HEK293 (cell line): Measurements from ENCODE around the gene SLC16A10.

Source experiments
- GLI4 ChIP-seq: fragments of 450-650 bp; formaldehyde crosslinking; IDR thresholded peaks from 2 replicates; pipeline ENCODE4 v1.5.1; 2016; ENCODE audit warnings: missing biosample characterization, missing genetic modification characterization
- KLF1 ChIP-seq: fragments of 450-650 bp; formaldehyde crosslinking; IDR thresholded peaks from 2 replicates; pipeline ENCODE4 v1.5.1; 2016; ENCODE audit warnings: missing biosample characterization, missing genetic modification characterization
- KLF16 ChIP-seq: fragments of 450-650 bp; formaldehyde crosslinking; IDR thresholded peaks from 2 replicates; pipeline ENCODE4 v1.5.1; 2017; ENCODE audit warnings: missing biosample characterization, missing genetic modification characterization
- KLF7 ChIP-seq: fragments of 450-650 bp; formaldehyde crosslinking; IDR thresholded peaks from 2 replicates; pipeline ENCODE4 v1.5.1; 2016; ENCODE audit warnings: missing biosample characterization, missing genetic modification characterization, borderline replicate concordance
- SP7 ChIP-seq: fragments of 450-650 bp; formaldehyde crosslinking; IDR thresholded peaks from 2 replicates; pipeline ENCODE4 v1.5.1; 2016; ENCODE audit warnings: missing biosample characterization, missing genetic modification characterization
- TRIM28 ChIP-seq: IDR thresholded peaks from 2 replicates; pipeline ENCODE4 v1.6.1; 2011; ENCODE audit warnings: low read length, control low read depth, borderline replicate concordance
- WT1 ChIP-seq: fragments of 450-650 bp; formaldehyde crosslinking; IDR thresholded peaks from 2 replicates; pipeline ENCODE4 v1.5.1; 2016; ENCODE audit warnings: missing biosample characterization, missing genetic modification characterization
- YY1 ChIP-seq: fragments of 450-650 bp; formaldehyde crosslinking; IDR thresholded peaks from 2 replicates; pipeline ENCODE4 v1.5.1; 2018; ENCODE audit warnings: missing biosample characterization, missing genetic modification characterization
- ZBTB17 ChIP-seq: fragments of 450-650 bp; formaldehyde crosslinking; IDR thresholded peaks from 2 replicates; pipeline ENCODE4 v1.5.1; 2016; ENCODE audit warnings: missing biosample characterization, missing genetic modification characterization
- ZEB2 ChIP-seq: fragments of 450-650 bp; formaldehyde crosslinking; IDR thresholded peaks from 2 replicates; pipeline ENCODE4 v1.5.1; 2016; ENCODE audit warnings: missing biosample characterization, missing genetic modification characterization
- ZFHX2 ChIP-seq: fragments of 450-650 bp; formaldehyde crosslinking; conservative IDR thresholded peaks from 2 replicates; pipeline ENCODE4 v1.5.1; 2016; ENCODE audit warnings: missing biosample characterization, missing genetic modification characterization
- ZNF112 ChIP-seq: fragments of 450-650 bp; formaldehyde crosslinking; IDR thresholded peaks from 2 replicates; pipeline ENCODE4 v1.5.0; 2017; ENCODE audit warnings: missing biosample characterization, missing genetic modification characterization
- ZNF132 ChIP-seq: fragments of 450-650 bp; formaldehyde crosslinking; IDR thresholded peaks from 2 replicates; pipeline ENCODE4 v1.5.1; 2017; ENCODE audit warnings: missing biosample characterization, missing genetic modification characterization, borderline replicate concordance
- ZNF138 ChIP-seq: fragments of 450-650 bp; formaldehyde crosslinking; IDR thresholded peaks from 2 replicates; pipeline ENCODE4 v1.5.1; 2016; ENCODE audit warnings: missing biosample characterization, missing genetic modification characterization, borderline replicate concordance
- ZNF155 ChIP-seq: fragments of 450-650 bp; formaldehyde crosslinking; IDR thresholded peaks from 2 replicates; pipeline ENCODE4 v1.5.1; 2016; ENCODE audit warnings: missing biosample characterization, missing genetic modification characterization
- ZNF169 ChIP-seq: fragments of 450-650 bp; formaldehyde crosslinking; IDR thresholded peaks from 2 replicates; pipeline ENCODE4 v1.5.1; 2016; ENCODE audit warnings: missing biosample characterization, missing genetic modification characterization
- ZNF211 ChIP-seq: fragments of 450-650 bp; formaldehyde crosslinking; IDR thresholded peaks from 2 replicates; pipeline ENCODE4 v1.5.1; 2016; ENCODE audit warnings: low read depth, missing biosample characterization, missing genetic modification characterization
- ZNF214 ChIP-seq: fragments of 450-650 bp; formaldehyde crosslinking; IDR thresholded peaks from 2 replicates; pipeline ENCODE4 v1.5.1; 2017; ENCODE audit warnings: missing biosample characterization, mild to moderate bottlenecking, missing genetic modification characterization, borderline replicate concordance
- ZNF266 ChIP-seq: fragments of 450-650 bp; formaldehyde crosslinking; IDR thresholded peaks from 2 replicates; pipeline ENCODE4 v1.5.1; 2016; ENCODE audit warnings: missing biosample characterization, missing genetic modification characterization, low read depth
- ZNF37A ChIP-seq: fragments of 450-650 bp; IDR thresholded peaks from 2 replicates; pipeline ENCODE4 v1.5.1; 2018; ENCODE audit warnings: missing biosample characterization, missing genetic modification characterization
- ZNF48 ChIP-seq: fragments of 450-650 bp; formaldehyde crosslinking; IDR thresholded peaks from 2 replicates; pipeline ENCODE4 v1.5.1; 2016; ENCODE audit warnings: missing biosample characterization, missing genetic modification characterization
- ZNF530 ChIP-seq: fragments of 450-650 bp; formaldehyde crosslinking; IDR thresholded peaks from 2 replicates; pipeline ENCODE4 v1.5.1; 2016; ENCODE audit warnings: low read depth, missing biosample characterization, missing genetic modification characterization
- ZNF544 ChIP-seq: fragments of 450-650 bp; formaldehyde crosslinking; IDR thresholded peaks from 2 replicates; pipeline ENCODE4 v1.5.0; 2017; ENCODE audit warnings: missing biosample characterization, missing genetic modification characterization
- ZNF555 ChIP-seq: fragments of 450-650 bp; formaldehyde crosslinking; conservative IDR thresholded peaks from 2 replicates; pipeline ENCODE4 v1.5.1; 2017; ENCODE audit warnings: missing biosample characterization, mild to moderate bottlenecking, missing genetic modification characterization, inconsistent platforms
- ZNF558 ChIP-seq: fragments of 450-650 bp; formaldehyde crosslinking; IDR thresholded peaks from 2 replicates; pipeline ENCODE4 v1.5.1; 2016; ENCODE audit warnings: missing biosample characterization, missing genetic modification characterization
- ZNF610 ChIP-seq: fragments of 450-650 bp; formaldehyde crosslinking; IDR thresholded peaks from 2 replicates; pipeline ENCODE4 v1.5.1; 2016; ENCODE audit warnings: missing biosample characterization, missing genetic modification characterization, borderline replicate concordance
- ZNF629 ChIP-seq: fragments of 450-650 bp; formaldehyde crosslinking; IDR thresholded peaks from 2 replicates; pipeline ENCODE4 v1.5.1; 2017; ENCODE audit warnings: missing biosample characterization, missing genetic modification characterization
- ZNF654 ChIP-seq: fragments of 450-650 bp; formaldehyde crosslinking; IDR thresholded peaks from 2 replicates; pipeline ENCODE4 v1.5.1; 2016; ENCODE audit warnings: low read depth, missing biosample characterization, missing genetic modification characterization
- ZNF791 ChIP-seq: fragments of 450-650 bp; formaldehyde crosslinking; IDR thresholded peaks from 2 replicates; pipeline ENCODE4 v1.5.1; 2016; ENCODE audit warnings: missing biosample characterization, missing genetic modification characterization
- TF ChIP-seq, protein P1 (sequence below): IDR thresholded peaks from 2 replicates; pipeline ENCODE4 v1.6.1; 2011; ENCODE audit warnings: mild to moderate bottlenecking, low read depth, low read length, borderline replicate concordance
- TF ChIP-seq, protein P2 (sequence below): fragments of 450-650 bp; formaldehyde crosslinking; IDR thresholded peaks from 2 replicates; pipeline ENCODE4 v1.5.1; 2017; ENCODE audit warnings: missing biosample characterization, mild to moderate bottlenecking, missing genetic modification characterization, moderate library complexity
- TF ChIP-seq, protein P3 (sequence below): fragments of 450-650 bp; formaldehyde crosslinking; IDR thresholded peaks from 2 replicates; pipeline ENCODE4 v1.5.1; 2016; ENCODE audit warnings: missing biosample characterization, missing genetic modification characterization
- TF ChIP-seq, protein P4 (sequence below): fragments of 450-650 bp; formaldehyde crosslinking; IDR thresholded peaks from 2 replicates; pipeline ENCODE4 v1.5.1; 2016; ENCODE audit warnings: missing biosample characterization, missing genetic modification characterization
- TF ChIP-seq, protein P5 (sequence below): fragments of 450-650 bp; formaldehyde crosslinking; IDR thresholded peaks from 2 replicates; pipeline ENCODE4 v1.5.1; 2016; ENCODE audit warnings: missing biosample characterization, missing genetic modification characterization, low read depth

SLC16A10 gene

DNA sequence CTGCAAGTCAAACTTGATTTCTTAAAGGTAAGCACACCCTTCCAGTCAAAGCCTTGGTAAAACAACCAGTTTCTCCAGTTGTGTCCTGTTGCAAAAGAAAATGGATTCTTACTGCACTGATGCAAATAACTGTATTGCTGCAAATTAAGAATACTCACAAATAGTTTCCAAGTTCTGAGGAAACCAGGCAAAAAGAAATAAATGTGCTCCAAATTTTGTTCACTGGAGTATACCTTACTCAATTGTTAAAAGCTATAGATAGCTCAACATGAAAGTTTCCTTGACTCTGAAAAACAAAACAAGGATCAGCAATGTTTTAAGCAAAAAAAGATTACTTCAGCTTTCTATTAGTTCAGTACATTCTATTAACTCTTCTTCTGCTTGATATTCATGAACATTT lies 75.2 kb downstream of the SLC16A10 start (continued):
- no peak for TF ChIP-seq ZNF530 (tag by site-specific recombination)
- TF ChIP-seq ZNF132 = no peak
- peak; percentile 63; the same call in 1 of the 2 replicates for TF ChIP-seq ZNF169 (tag by site-specific recombination)
- no peak for TF ChIP-seq TRIM28
- TF ChIP-seq YY1 (tag by site-specific recombination) = no peak
- no peak for TF ChIP-seq WT1 (tag by site-specific recombination)
- TF ChIP-seq ZNF544 (tag by site-specific recombination) = peak; percentile 37; the same call in 1 of the 2 replicates
- 0 out of 2 replicates have a peak, but pooled peaks have one; percentile 8 for TF ChIP-seq ZNF555 (tag by site-specific recombination)
- TF ChIP-seq, protein P1, sequence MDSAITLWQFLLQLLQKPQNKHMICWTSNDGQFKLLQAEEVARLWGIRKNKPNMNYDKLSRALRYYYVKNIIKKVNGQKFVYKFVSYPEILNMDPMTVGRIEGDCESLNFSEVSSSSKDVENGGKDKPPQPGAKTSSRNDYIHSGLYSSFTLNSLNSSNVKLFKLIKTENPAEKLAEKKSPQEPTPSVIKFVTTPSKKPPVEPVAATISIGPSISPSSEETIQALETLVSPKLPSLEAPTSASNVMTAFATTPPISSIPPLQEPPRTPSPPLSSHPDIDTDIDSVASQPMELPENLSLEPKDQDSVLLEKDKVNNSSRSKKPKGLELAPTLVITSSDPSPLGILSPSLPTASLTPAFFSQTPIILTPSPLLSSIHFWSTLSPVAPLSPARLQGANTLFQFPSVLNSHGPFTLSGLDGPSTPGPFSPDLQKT = no peak
- TF ChIP-seq ZNF48 (tag by site-specific recombination) = no peak
- TF ChIP-seq, protein P2, sequence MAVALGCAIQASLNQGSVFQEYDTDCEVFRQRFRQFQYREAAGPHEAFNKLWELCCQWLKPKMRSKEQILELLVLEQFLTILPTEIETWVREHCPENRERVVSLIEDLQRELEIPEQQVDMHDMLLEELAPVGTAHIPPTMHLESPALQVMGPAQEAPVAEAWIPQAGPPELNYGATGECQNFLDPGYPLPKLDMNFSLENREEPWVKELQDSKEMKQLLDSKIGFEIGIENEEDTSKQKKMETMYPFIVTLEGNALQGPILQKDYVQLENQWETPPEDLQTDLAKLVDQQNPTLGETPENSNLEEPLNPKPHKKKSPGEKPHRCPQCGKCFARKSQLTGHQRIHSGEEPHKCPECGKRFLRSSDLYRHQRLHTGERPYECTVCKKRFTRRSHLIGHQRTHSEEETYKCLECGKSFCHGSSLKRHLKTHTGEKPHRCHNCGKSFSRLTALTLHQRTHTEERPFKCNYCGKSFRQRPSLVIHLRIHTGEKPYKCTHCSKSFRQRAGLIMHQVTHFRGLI (tag by site-specific recombination) = no peak
- TF ChIP-seq ZNF37A = peak; percentile 54; the same call in 1 of the 2 replicates
- peak; percentile 45; the same call in 1 of the 2 replicates for TF ChIP-seq ZNF558
- no peak for TF ChIP-seq ZBTB17 (tag by site-specific recombination)
- peak; percentile 40; the same call in 1 of the 2 replicates for TF ChIP-seq ZNF155 (tag by site-specific recombination)
- TF ChIP-seq ZNF791 (tag by site-specific recombination) = no peak
- no peak for TF ChIP-seq KLF16 (tag by site-specific recombination)
- no peak for TF ChIP-seq ZEB2
- no peak for TF ChIP-seq ZNF138 (tag by site-specific recombination)
- TF ChIP-seq ZNF211 = peak; percentile 55; the same call in 1 of the 2 replicates
- TF ChIP-seq GLI4 (tag by site-specific recombination) = no peak
- no peak for TF ChIP-seq ZNF654
- TF ChIP-seq ZNF610 (tag by site-specific recombination) = no peak
- no peak for TF ChIP-seq ZFHX2
- TF ChIP-seq ZNF214 (tag by site-specific recombination) = no peak
- no peak for TF ChIP-seq ZNF266
- no peak for TF ChIP-seq KLF7 (tag by site-specific recombination)
- TF ChIP-seq ZNF112 (tag by site-specific recombination) = peak; percentile 64; the same call in 1 of the 2 replicates
- TF ChIP-seq, protein P3, sequence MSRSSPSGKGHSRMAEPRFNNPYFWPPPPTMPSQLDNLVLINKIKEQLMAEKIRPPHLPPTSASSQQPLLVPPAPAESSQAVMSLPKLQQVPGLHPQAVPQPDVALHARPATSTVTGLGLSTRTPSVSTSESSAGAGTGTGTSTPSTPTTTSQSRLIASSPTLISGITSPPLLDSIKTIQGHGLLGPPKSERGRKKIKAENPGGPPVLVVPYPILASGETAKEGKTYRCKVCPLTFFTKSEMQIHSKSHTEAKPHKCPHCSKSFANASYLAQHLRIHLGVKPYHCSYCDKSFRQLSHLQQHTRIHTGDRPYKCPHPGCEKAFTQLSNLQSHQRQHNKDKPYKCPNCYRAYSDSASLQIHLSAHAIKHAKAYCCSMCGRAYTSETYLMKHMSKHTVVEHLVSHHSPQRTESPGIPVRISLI (tag by site-specific recombination) = no peak
- TF ChIP-seq ZNF629 (tag by site-specific recombination) = no peak
- TF ChIP-seq, protein P4, sequence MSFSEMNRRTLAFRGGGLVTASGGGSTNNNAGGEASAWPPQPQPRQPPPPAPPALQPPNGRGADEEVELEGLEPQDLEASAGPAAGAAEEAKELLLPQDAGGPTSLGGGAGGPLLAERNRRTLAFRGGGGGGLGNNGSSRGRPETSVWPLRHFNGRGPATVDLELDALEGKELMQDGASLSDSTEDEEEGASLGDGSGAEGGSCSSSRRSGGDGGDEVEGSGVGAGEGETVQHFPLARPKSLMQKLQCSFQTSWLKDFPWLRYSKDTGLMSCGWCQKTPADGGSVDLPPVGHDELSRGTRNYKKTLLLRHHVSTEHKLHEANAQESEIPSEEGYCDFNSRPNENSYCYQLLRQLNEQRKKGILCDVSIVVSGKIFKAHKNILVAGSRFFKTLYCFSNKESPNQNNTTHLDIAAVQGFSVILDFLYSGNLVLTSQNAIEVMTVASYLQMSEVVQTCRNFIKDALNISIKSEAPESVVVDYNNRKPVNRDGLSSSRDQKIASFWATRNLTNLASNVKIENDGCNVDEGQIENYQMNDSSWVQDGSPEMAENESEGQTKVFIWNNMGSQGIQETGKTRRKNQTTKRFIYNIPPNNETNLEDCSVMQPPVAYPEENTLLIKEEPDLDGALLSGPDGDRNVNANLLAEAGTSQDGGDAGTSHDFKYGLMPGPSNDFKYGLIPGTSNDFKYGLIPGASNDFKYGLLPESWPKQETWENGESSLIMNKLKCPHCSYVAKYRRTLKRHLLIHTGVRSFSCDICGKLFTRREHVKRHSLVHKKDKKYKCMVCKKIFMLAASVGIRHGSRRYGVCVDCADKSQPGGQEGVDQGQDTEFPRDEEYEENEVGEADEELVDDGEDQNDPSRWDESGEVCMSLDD = no peak
- TF ChIP-seq SP7 = no peak
- TF ChIP-seq, protein P5, sequence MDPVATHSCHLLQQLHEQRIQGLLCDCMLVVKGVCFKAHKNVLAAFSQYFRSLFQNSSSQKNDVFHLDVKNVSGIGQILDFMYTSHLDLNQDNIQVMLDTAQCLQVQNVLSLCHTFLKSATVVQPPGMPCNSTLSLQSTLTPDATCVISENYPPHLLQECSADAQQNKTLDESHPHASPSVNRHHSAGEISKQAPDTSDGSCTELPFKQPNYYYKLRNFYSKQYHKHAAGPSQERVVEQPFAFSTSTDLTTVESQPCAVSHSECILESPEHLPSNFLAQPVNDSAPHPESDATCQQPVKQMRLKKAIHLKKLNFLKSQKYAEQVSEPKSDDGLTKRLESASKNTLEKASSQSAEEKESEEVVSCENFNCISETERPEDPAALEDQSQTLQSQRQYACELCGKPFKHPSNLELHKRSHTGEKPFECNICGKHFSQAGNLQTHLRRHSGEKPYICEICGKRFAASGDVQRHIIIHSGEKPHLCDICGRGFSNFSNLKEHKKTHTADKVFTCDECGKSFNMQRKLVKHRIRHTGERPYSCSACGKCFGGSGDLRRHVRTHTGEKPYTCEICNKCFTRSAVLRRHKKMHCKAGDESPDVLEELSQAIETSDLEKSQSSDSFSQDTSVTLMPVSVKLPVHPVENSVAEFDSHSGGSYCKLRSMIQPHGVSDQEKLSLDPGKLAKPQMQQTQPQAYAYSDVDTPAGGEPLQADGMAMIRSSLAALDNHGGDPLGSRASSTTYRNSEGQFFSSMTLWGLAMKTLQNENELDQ (tag by site-specific recombination) = no peak
- no peak for TF ChIP-seq KLF1 (tag by site-specific recombination)
